OCI-LY7 (cell line): ENCODE results near the gene HEATR9.

Experiments
- CTCF ChIP-seq: fragments of 200-600 bp; sonication (generic); conservative IDR thresholded peaks from 2 replicates; pipeline ENCODE4 v1.5.1; 2014; ENCODE audit warnings: mild to moderate bottlenecking, antibody characterized with exemption, low read length, moderate library complexity, mixed read lengths
- EZH2phosphoT487 ChIP-seq: fragments of 200-600 bp; sonication (generic); IDR thresholded peaks from 2 replicates; pipeline ENCODE4 v1.6.1; 2018; ENCODE audit warnings: low read depth, borderline replicate concordance, mild to moderate bottlenecking, mixed run types, antibody characterized with exemption, low read length, moderate library complexity, mixed read lengths

GRCh38 chr17:35855965-35856364 is 12.7 kb downstream of the HEATR9 start:
- TF ChIP-seq CTCF = no peak
- TF ChIP-seq EZH2phosphoT487 = no peak
